Measurements from ENCODE around the gene SSNA1.
A peak's percentile ranks its signal among the peaks of the same experiment; 100 is the strongest.

The SSNA1 gene

DNA sequence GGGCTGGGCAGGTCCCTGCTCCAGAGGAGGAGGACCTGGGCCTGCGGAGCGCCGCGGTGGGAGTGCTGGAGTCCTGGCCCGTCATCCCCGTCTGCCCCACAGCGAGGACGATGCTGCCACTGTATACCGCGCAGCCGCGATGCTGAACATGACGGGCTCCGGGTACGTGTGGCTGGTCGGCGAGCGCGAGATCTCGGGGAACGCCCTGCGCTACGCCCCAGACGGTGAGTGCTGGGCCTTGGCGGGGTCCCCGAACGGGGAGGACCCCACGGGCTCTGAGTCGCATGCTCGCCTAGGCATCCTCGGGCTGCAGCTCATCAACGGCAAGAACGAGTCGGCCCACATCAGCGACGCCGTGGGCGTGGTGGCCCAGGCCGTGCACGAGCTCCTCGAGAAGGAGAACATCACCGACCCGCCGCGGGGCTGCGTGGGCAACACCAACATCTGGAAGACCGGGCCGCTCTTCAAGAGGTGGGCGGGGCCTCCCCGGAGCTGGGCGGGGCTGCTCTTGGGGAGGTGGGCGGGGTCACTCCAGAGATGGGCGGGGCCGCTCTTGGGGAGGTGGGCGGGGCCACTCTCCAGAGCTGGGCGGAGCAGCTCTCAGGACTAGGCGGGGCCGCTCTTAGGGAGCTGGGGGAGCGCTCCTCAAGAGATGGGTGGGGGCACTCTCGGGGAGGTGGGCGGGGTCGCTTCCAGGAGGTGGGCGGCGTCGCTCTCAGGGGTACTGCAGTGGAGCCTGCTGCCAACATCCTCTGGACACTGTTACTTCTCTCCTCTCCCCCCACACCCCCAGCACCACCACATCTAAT, 31.7 kb upstream of the SSNA1 start:
- peak; percentile 79 for DNase-seq

DNA sequence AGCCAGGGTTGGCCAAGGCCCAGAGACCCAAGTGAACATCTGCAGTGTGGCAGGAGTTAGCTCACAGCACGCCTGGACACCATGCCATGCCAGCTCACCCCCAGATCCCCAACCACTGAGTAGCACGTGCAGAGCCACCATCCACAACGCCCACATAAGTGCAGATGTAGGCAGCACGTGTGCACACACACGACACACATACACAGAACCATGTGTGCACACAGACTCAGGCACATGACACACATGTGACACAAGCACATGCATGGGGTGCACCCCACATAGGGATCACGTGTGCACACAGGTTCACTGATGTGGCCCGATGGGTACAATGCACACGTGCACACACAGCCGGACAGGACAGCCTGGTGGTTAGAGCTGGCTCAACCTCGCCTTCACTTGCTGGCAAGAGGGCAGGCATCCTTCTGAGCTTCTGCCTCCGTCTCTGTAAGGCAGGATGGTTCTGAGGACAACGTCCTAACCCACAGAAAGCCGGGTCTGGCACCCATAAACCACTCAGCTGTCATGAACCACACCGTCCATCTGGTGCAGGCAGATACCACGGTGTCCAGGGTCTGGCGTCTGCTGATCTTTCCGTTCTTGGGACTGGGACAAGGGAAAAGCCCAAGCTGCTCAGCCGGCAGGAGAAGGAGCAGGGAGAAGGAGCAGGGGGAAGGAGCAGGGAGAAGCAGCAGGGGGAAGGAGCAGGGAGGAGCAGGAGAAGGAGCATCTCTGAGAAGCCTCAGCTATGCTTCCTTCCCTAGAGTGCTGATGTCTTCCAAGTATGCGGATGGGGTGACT, 30.7 kb upstream of the SSNA1 start:
- no peak for DNase-seq

DNA sequence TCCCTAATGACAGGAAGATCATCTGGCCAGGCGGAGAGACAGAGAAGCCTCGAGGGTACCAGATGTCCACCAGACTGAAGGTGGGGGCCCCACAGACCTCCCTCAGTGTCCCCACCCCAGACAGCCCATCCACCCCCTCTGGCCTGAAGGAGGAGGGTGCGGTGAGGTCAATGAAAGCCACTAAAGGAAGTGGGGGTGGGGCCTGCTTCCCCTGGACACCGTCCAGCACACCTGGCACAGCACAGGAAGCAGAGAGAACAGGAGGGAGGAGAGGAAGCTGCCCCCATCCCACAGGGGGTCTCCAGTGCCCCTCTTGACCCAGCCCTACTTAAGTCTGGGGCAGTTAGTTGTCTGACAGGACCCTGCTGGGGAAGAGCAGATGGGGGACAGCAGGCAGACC, 29.9 kb upstream of the SSNA1 start:
- no peak for DNase-seq

DNA sequence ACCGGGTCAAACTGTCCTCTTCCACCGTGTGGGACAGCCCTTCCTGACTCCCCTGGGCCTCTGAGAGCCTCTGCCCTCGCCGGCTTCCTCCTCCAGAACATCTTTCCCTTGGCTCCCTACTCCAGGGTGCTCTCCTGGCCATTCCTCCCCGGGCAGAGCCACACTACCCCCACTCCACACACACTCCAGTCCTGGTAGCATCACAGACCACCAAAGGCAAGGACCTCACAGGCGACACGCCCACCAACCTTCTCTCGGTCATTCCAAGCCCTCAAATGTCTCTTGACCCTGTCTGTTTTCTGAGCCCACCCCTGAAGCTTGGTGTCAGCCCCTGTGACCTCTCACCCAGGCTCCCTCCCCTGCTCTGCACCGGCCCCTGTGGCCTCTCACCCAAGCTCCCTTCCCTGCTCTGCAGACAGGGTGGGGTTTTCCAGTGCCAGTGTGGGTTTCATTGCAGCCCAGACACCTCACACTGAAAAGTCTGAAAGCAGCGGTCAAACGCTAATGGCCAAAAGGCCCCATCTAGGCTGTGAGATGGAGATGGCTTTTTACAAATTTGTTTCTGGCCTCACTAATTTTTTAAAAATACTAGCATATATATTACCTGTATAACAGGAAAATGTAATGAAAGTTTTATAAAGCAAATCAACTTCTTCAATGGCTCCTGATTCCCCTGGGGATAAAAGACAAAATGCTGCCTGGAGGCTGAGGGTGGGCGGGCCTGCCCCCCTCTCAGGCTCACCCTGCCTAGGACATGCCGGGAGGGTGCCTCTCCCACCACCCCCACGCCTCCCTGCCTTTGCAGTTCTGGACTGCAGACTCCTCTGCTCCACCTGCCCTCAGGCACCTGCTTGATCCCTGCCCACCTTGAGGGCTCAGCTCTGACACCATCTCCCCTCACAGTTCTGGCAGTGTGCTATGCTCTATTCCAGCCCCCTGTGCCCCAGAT, 29.1 kb upstream of the SSNA1 start:
- no peak for DNase-seq

DNA sequence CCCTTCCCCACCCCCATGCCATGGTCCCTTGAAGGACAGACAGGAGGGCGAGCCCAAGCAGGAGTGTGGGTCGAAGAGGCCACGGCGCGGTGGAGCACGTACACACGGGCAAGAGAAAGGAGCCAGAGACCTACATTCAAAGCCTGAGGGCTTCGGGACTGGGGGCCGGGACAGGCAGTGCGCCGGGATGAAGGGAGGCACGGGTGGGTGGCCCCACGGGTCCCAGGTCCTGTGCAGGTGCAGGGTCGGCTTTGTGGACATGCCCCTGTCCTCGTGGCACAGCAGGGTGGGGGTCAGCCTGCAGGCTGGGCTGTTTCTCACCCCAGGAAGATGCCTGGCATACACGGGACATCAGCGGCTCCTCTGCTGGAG, 28.4 kb upstream of the SSNA1 start:
- no peak for DNase-seq

DNA sequence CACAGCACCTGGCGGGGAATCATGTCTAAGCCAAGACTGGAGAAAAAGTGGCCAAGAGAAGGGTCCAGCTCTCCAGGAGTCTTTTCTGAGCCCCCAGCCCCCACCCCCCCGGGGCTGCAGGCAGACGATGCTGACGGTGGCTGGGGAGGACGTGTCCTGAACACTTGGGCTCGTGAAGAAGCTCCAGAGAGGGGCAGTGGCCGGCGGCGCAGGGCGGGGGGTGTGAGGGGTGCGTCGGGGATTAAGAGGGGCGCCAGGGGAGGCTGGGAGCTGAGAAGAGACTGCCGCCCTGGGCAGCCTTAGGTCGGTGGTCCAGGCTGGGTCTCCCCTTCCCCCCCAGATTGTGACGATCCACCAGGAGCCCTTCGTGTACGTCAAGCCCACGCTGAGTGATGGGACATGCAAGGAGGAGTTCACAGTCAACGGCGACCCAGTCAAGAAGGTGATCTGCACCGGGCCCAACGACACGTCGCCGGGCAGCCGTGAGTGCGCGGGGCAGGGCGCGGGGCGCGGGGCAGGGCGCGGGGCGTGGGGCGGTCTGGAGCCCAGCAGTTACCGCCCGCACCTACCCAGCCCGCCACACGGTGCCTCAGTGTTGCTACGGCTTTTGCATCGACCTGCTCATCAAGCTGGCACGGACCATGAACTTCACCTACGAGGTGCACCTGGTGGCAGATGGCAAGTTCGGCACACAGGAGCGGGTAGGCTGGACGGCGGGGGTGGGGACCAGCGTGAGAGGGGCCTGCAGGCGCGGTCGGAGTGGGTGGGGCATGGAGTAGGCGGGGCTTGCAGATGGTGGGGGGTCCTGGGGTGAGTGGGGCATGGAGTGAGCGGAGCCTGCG, 27.5 kb upstream of the SSNA1 start:
- DNase-seq, result no peak

DNA sequence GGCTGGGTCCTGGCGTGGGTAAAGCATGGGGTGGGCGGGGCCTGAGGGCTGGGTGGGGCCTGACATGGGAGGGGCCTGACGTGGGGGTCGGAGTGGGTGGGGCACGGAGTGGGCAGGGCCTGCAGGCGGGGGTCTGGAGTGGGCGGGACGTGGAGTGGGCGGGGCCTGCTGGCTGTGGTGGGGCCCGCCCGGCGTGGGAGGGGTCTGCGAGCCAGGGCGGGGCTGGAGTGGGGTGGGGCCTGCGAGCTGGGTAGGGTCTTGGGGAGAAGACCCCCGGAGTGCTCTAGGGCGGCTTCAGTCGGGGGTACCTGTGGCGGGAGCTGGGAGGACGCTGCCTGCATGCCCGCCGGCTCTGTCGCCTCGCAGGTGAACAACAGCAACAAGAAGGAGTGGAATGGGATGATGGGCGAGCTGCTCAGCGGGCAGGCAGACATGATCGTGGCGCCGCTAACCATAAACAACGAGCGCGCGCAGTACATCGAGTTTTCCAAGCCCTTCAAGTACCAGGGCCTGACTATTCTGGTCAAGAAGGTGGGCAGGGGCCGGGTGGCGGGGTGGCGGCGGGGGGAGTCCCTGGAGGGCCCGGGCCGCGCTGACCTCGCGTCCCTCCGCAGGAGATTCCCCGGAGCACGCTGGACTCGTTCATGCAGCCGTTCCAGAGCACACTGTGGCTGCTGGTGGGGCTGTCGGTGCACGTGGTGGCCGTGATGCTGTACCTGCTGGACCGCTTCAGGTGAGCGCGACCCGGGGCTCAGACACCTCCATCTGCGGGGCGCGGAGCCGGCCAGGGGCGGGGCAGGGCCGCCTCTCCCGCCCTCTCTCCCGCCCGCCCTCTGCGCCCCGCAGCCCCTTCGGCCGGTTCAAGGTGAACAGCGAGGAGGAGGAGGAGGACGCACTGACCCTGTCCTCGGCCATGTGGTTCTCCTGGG, 26.7 kb upstream of the SSNA1 start:
- DNase-seq, result no peak

DNA sequence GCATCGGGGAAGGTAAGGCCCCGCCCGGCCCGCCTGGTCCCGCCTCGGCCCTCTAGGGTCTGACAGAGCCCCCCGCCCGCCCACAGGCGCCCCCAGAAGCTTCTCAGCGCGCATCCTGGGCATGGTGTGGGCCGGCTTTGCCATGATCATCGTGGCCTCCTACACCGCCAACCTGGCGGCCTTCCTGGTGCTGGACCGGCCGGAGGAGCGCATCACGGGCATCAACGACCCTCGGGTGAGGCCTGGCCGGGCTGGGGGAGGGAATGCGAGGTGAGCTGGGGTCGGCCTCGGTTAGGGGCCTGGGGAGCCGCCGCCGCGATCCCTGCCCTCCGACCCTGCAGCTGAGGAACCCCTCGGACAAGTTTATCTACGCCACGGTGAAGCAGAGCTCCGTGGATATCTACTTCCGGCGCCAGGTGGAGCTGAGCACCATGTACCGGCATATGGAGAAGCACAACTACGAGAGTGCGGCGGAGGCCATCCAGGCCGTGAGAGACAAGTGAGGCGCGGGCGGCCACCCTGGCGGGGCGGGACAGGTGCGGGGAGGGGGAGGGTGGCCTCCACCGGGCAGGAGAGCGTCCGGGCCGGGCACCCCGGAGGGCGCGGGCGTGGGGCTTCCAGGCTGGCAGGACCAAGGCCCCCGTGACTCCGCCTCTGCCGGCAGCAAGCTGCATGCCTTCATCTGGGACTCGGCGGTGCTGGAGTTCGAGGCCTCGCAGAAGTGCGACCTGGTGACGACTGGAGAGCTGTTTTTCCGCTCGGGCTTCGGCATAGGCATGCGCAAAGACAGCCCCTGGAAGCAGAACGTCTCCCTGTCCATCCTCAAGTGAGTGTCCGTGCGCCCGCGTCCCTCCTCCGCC, 25.7 kb upstream of the SSNA1 start:
- no peak for DNase-seq

DNA sequence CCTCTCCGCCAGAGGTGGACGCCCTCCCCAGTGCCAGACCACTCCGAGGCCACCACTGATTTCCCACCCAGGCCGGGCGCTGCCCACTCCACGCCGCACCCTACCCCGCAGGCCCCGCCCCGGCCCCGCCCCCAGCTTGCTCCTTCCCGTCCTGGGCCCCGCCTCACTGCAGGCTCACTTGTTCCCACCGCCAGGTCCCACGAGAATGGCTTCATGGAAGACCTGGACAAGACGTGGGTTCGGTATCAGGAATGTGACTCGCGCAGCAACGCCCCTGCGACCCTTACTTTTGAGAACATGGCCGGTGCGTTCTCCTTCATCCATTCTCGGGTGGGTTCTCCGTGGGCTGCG, 25.1 kb upstream of the SSNA1 start:
- no peak for DNase-seq

DNA sequence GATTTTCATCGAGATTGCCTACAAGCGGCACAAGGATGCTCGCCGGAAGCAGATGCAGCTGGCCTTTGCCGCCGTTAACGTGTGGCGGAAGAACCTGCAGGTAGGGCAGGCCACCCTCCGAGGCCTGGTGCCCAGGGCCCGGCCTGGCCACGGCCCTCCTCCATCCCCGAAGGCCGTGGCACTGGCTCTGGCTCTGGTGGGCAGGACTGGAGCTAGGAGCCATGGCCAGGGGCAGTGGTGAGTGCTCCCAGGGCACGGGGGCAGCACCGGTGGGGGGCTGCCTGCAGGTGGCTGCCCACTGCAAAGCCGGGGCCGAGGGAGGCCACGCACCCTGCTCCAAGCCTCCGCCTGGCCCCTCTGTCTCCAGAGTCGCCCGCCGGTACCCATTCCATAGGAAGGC, 24.7 kb upstream of the SSNA1 start:
- DNase-seq, result no peak

DNA sequence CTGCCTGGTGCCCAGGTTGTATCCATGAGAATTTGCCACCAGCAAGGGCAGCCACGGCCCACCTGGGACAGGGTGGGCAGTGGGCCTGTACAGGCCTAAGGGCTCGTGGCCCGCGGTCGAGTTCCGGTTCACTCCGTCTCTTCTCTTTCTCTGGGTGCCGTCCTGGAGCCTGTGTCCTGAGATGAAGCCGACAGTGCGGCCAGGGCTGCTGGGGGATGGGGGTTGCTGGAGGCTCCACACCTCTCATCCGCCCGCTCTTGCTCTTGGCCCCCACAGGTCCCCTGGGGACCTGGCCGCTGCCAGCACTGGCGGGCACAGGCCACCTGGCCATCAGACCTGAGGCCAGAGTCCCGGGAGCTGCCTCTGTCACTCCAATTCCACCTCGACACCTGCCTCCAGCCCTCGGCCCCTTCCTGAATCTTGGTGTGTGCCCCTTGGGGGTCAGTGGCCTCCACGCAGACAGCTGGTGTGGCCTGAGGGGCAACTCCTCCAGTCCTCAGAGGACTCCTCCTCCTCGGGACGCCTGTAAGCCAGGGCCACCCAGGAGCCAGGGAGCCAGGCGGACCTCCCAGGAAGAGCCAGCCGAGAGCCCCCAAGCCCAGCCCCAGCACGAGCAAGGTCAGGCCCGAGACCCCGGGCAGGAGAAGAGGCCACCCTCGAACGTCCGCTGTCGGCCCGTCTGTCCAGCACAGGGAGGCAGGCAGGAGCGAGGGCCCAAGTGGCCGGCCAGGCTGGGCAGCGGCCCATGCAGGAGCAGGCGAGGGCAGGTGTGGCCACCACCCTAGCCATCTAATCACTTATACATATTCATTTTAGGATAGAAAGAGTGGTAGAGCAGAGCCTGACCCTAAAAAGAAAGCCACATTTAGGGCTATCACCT, 23.9 kb upstream of the SSNA1 start:
- no peak for DNase-seq

DNA sequence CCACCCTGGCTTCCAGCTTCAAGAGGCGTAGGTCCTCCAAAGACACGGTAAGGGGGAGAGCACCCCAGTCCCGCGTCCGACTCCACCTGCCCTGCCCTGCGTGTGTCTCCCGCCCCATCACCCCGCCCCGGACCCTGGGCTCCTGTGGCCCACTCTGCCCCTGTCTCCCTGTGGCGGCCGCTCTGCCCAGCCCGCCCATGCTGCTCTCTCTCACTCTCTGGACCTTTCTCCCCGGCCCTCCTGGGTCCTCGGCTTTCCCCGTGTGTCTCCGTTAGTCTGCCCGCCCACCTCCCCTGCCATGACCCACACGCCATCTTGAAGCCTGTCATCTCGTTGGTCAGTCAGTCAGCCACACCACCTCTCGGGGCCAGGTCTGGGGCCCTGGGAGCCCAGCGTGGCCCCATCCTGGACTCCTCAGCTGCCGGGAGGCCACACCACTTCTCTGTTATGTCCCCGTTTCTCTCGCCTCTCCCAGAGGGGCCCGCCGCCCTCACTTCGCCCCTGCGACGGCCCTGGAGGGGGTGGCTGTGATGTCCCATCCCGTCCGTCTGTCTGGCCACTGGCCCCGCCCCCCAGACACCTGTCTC, 23.1 kb upstream of the SSNA1 start:
- no peak for DNase-seq

DNA sequence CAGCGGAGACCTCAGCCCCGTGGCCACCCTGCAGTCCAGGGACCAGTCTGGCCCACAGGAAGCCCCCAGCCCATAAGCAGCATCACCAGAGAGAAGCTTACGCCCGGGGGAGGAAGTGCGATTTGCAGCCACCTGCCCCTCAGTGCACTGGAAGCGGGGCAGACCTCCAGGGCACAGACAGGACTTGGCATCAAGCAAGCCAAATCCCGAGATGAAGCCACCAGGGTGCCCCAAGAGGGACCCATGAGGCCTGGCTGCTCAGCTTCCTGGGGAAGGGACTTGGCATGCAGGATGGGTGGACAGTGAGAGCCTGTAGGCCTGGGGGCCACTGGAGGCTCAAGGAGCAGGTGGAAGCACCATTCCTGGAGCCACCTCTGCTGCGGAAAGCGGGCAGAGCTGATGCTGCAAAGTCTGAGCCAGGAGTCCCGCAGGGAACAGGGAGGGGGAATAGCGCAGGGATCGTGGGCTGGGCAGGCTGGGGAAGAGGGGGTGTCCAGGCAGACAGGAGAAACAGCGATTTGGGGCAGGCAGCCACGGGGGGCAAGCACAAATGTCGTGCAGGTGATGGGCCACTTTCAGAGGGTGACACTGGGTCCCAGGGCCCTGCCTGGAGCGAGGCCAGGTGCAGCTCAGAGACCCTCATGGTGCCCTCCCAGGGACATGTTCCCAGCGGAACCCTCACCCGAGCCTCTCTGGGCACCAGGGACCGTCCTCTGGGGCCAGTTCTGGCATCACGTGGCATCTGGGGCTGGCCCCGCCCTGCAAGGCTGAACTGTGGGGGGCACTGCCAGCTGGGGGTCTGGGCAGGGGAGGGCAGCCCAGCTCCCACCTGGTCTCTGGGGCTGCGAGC, 21.9 kb upstream of the SSNA1 start:
- no peak for DNase-seq

DNA sequence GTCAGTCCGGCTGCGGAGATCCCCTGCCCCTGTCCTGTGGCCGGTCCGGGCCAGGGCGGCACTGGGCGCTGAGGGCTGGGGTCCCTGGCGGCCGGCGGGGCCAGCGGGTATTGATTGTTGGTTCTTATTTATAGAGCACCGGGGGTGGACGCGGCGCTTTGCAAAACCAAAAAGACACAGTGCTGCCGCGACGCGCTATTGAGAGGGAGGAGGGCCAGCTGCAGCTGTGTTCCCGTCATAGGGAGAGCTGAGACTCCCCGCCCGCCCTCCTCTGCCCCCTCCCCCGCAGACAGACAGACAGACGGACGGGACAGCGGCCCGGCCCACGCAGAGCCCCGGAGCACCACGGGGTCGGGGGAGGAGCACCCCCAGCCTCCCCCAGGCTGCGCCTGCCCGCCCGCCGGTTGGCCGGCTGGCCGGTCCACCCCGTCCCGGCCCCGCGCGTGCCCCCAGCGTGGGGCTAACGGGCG, 21.2 kb upstream of the SSNA1 start:
- no peak for DNase-seq

DNA sequence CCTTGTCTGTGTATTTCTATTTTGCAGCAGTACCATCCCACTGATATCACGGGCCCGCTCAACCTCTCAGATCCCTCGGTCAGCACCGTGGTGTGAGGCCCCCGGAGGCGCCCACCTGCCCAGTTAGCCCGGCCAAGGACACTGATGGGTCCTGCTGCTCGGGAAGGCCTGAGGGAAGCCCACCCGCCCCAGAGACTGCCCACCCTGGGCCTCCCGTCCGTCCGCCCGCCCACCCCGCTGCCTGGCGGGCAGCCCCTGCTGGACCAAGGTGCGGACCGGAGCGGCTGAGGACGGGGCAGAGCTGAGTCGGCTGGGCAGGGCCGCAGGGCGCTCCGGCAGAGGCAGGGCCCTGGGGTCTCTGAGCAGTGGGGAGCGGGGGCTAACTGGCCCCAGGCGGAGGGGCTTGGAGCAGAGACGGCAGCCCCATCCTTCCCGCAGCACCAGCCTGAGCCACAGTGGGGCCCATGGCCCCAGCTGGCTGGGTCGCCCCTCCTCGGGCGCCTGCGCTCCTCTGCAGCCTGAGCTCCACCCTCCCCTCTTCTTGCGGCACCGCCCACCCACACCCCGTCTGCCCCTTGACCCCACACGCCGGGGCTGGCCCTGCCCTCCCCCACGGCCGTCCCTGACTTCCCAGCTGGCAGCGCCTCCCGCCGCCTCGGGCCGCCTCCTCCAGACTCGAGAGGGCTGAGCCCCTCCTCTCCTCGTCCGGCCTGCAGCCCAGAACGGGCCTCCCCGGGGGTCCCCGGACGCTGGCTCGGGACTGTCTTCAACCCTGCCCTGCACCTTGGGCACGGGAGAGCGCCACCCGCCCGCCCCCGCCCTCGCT, 20.5 kb upstream of the SSNA1 start:
- no peak for DNase-seq

DNA sequence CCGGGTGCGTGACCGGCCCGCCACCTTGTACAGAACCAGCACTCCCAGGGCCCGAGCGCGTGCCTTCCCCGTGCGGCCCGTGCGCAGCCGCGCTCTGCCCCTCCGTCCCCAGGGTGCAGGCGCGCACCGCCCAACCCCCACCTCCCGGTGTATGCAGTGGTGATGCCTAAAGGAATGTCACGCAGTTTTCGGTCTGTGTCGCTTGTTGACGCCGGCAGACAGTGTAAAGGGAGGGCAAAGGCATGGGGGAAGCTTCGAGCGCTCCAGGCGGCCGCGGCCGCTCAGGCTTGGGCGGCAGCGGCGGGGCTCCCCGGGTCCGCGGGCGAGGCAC, 19.9 kb upstream of the SSNA1 start:
- no peak for DNase-seq

Measured in activated CD4-positive, alpha-beta T cell treated with anti-CD3 and anti-CD28 coated beads for 48 hours (primary cell).